Nephron progenitor cell (in vitro differentiated cells): Measurements from ENCODE around the gene PHOSPHO1.
"Not testable (repeated sequence)": the region's sequence is repeated elsewhere in the genome, so short reads cannot be mapped to it uniquely, and the experiment has no call there.

Source experiments
- DNase-seq: peaks from one replicate; pipeline ENCODE4 v3.0.0; 2021
- H3K27ac Mint-ChIP-seq: 2 replicates; pipeline ENCODE4 v1.8.0; 2021; ENCODE audit warnings: mild to moderate bottlenecking, moderate library complexity, mixed read lengths
- H3K27me3 Mint-ChIP-seq: 2 replicates; pipeline ENCODE4 v1.8.0; 2021; ENCODE audit warnings: mild to moderate bottlenecking, low read depth, mixed read lengths; ENCODE audit not compliant: poor library complexity
- H3K36me3 Mint-ChIP-seq: 2 replicates; pipeline ENCODE4 v1.8.0; 2021; ENCODE audit warnings: low read depth, mixed read lengths
- H3K4me1 Mint-ChIP-seq: 2 replicates; pipeline ENCODE4 v1.8.0; 2021; ENCODE audit warnings: mixed read lengths
- H3K4me3 Mint-ChIP-seq: 2 replicates; pipeline ENCODE4 v1.8.0; 2021; ENCODE audit warnings: mild to moderate bottlenecking, moderate library complexity, mixed read lengths
- H3K9me3 Mint-ChIP-seq: 2 replicates; pipeline ENCODE4 v1.8.0; 2021; ENCODE audit warnings: mild to moderate bottlenecking, moderate library complexity, mixed read lengths
- CTCF ChIP-seq: fragments of 200-600 bp; sonication (generic); IDR thresholded peaks from 2 replicates; pipeline ENCODE4 v1.5.0; 2021; ENCODE audit warnings: antibody characterized with exemption

PHOSPHO1 gene

GRCh38 chr17:49191917-49192741 is 38.5 kb downstream of the PHOSPHO1 start:
- peak overlapping the region; percentile 93 for H3K4me3 Mint-ChIP-seq

GRCh38 chr17:49191409-49191916 is 39.1 kb downstream of the PHOSPHO1 start:
- H3K27ac Mint-ChIP-seq = peak overlapping the region; percentile 98
- peaks cover 19% of the 10 kb centered on the region for H3K4me1 Mint-ChIP-seq
- no peaks in the 10 kb centered on the region for H3K36me3 Mint-ChIP-seq
- no peak for DNase-seq
- H3K4me3 Mint-ChIP-seq = peak overlapping the region; percentile 93
- no peak for TF ChIP-seq CTCF
- H3K9me3 Mint-ChIP-seq = peaks cover under 1% of the 10 kb centered on the region
- H3K27me3 Mint-ChIP-seq = peaks cover 33% of the 10 kb centered on the region

More at GRCh38 chr17:49191917-49192741, 38.5 kb downstream of the PHOSPHO1 start:
- Mint-ChIP-seq H3K27ac (peak overlapping the region; percentile 98), H3K4me1 (peaks cover 19% of the 10 kb centered on the region), H3K9me3 (no peaks in the 10 kb centered on the region), H3K27me3 (peaks cover 36% of the 10 kb centered on the region), H3K36me3 (no peaks in the 10 kb centered on the region)
- no peak for TF ChIP-seq CTCF
- peak; percentile 95 for DNase-seq

GRCh38 chr17:49190932-49191331 is 39.7 kb downstream of the PHOSPHO1 start:
- H3K36me3 Mint-ChIP-seq = no peaks in the 10 kb centered on the region
- peaks cover 6% of the 10 kb centered on the region for H3K9me3 Mint-ChIP-seq
- no peak overlapping the region for H3K27ac Mint-ChIP-seq
- DNase-seq = no peak
- peaks cover 19% of the 10 kb centered on the region for H3K4me1 Mint-ChIP-seq
- TF ChIP-seq CTCF = no peak
- peak overlapping the region; percentile 70 for H3K4me3 Mint-ChIP-seq
- H3K27me3 Mint-ChIP-seq = peaks cover 35% of the 10 kb centered on the region

GRCh38 chr17:49187301-49187700 is 43.3 kb downstream of the PHOSPHO1 start:
- Mint-ChIP-seq H3K36me3 (no peaks in the 10 kb centered on the region), H3K27ac (no peak overlapping the region), H3K9me3 (peaks cover 33% of the 10 kb centered on the region), H3K4me3 (no peak overlapping the region), H3K27me3 (peaks cover 37% of the 10 kb centered on the region), H3K4me1 (peaks cover 5% of the 10 kb centered on the region)
- no peak for TF ChIP-seq CTCF
- DNase-seq = no peak

GRCh38 chr17:49185381-49185780 is 45.2 kb downstream of the PHOSPHO1 start:
- not testable (repeated sequence) for H3K27ac Mint-ChIP-seq, H3K4me1 Mint-ChIP-seq, H3K36me3 Mint-ChIP-seq, DNase-seq, H3K4me3 Mint-ChIP-seq
- Mint-ChIP-seq H3K27me3 (peaks cover 33% of the 10 kb centered on the region), H3K9me3 (peaks cover 37% of the 10 kb centered on the region)

GRCh38 chr17:49184522-49184921 is 46.1 kb downstream of the PHOSPHO1 start:
- DNase-seq = not testable (repeated sequence)

GRCh38 chr17:49183801-49184200 is 46.8 kb downstream of the PHOSPHO1 start:
- no peak for DNase-seq
- Mint-ChIP-seq H3K4me3 (no peak overlapping the region), H3K9me3 (peaks cover 40% of the 10 kb centered on the region), H3K27ac (no peak overlapping the region), H3K27me3 (peaks cover 18% of the 10 kb centered on the region), H3K4me1 (no peaks in the 10 kb centered on the region), H3K36me3 (no peaks in the 10 kb centered on the region)
- TF ChIP-seq CTCF = no peak

More at GRCh38 chr17:49184522-49184921, 46.1 kb downstream of the PHOSPHO1 start:
- not testable (repeated sequence) for H3K36me3 Mint-ChIP-seq, H3K4me1 Mint-ChIP-seq, H3K4me3 Mint-ChIP-seq, H3K27ac Mint-ChIP-seq
- peaks cover 40% of the 10 kb centered on the region for H3K9me3 Mint-ChIP-seq
- H3K27me3 Mint-ChIP-seq = peaks cover 24% of the 10 kb centered on the region
